GM04504 (cell line): ENCODE measurements around the gene ATIC.
"Not testable (repeated sequence)": the region's sequence is repeated elsewhere in the genome, so short reads cannot be mapped to it uniquely, and the experiment has no call there.

Experiments used
- DNase-seq: peaks from one replicate; pipeline ENCODE4 v3.0.0-alpha.2; 2012; ENCODE audit warnings: low read depth

Gene ATIC

DNA sequence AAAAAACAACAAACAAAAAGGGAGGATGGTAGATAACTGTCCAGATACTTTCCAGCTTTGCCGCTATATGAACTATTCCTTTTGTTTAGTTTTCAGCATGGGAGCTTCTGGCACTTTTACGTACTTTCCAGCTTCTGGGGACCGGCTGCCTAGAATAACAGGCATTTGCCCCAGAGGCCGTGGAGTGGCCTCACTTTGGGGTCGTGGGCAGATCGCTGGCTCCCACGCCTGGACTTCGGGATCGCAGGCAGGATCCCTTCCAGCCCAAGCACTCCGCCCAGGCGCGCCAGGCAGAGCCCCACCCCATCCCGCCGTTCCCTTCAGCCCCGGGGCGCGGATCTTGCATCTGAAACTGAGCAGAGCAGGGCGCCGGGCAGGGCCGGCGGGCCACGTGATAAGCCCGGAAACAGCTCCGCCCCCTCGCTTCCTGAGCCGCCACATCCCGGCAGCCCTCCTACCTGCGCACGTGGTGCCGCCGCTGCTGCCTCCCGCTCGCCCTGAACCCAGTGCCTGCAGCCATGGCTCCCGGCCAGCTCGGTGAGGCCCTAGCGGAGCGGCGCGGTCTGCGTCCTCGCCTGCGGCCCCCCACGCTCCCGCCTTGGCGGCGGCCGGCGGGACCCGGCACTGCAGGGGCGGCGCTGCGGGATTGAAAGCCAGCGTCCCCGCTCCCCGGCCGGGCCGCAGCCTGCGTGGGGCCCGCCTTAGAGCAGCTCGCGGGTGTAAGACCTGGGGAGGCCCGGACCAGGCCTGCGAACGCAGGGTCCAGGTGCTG is at the start of gene ATIC:
Gene ATIC, plus strand, starts transcription at position 435 of the 772 bp plus-strand sequence. Its CDS starts 84 bp downstream, at position 519.
- peak; percentile 87 for DNase-seq

GRCh38 chr2:215262303-215262702 is 49.6 kb upstream of the ATIC start:
- DNase-seq: no peak

DNA sequence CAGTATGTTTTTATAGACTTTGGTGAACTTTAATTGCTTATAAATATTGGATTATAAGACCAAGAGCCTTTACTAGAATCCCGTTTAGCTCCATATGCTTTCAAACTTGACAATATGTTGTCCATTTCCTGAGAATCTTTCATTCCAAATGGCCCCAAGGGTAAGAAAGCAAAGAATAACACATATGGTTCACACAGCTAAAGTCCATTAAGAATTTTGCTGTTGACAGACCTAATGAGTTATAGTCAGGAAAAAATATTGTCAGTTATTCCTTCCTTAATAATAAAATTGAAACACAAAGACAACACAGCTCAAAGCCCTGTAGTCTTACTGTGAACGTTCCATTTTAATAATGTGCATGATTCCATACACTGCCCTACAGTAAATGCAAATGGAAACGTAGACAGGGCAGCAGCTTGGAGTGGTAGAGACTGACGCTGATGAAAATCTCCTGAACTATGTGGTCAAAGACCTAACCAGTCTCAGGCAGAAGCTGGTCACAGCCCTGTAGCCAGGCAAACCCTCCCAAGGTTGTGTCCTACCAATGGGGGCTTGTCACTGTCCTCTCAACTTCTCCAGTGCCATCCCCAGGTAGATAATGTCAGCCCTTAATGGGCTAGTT is 49.0 kb upstream of the ATIC start:
- DNase-seq: no peak

DNA sequence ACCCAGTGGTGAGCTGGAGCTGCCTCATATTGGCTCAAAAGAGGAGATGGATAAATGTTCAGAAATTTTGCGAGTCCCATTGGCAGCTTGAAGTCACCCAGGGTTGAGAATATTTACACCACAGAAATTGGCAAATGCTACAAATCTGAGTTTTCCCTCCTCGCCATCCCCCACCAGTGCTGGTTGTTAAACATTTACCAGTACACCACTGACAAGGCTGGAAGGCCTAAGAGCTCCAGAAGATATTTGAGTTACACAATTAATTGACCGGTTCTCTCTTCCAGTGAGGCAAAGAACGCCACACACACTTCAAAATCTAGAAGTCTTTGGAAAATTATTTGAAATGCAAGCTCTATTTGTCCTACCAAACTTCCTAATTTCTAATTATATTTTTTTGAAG is 47.5 kb upstream of the ATIC start:
- no peak for DNase-seq

DNA sequence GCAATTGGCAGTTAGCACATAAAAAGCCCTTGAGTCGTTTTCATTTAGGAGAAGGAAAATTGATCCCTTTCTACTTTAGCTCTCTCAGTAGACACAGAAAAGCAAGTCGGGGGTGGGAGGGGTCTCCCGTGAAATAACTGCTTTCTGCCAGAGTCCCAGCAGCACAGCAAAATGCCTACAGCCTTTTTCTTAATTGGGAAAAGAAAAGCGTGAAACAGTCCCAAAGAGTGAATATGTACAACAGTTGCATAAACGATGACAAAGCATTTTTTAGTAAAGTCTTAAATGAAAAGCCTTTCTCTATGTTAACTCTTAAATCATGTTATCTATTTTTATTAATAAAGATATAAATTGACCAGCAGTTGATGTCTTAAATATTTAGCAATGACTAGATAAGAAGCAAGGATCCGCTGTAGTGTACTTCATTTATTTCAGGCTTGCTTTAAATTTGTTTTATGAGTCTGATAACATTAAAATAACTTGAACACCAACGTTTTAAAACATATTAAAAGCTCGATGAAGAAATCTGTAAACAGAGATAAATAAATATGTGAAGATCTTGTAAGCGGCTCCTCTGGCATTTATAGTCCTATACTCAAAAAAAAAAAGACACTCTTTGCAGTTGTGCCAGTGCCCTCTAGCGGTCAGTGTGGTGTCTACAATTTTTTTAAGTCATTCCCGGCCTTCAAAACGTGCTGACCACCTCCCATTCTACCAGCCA is 42.3 kb upstream of the ATIC start:
- DNase-seq: peak; percentile 56

GRCh38 chr2:215270118-215270451 is 41.8 kb upstream of the ATIC start:
- DNase-seq: no peak

DNA sequence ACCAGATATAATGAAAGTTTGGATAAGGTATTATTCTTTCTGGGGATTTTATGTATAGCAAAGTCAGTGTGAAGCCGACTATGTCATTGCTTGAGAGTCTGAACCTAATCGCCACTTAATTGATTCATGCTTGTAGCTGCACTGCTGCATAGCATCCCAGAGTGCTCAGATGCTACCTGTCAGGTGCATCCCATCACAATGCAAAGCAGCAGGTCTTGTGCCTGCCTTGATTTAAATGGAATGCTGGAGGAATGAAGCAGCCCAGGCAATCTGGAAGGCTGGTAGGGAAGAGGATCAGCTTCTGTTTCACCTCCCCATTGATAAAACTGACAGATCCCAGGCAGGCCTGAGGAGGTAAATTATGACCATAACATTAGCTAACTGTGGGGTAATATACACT is 40.4 kb upstream of the ATIC start:
- no peak for DNase-seq

GRCh38 chr2:215272918-215273317 is 38.9 kb upstream of the ATIC start:
- DNase-seq: no peak

GRCh38 chr2:215274829-215275228 is 37.0 kb upstream of the ATIC start:
- DNase-seq: no peak

DNA sequence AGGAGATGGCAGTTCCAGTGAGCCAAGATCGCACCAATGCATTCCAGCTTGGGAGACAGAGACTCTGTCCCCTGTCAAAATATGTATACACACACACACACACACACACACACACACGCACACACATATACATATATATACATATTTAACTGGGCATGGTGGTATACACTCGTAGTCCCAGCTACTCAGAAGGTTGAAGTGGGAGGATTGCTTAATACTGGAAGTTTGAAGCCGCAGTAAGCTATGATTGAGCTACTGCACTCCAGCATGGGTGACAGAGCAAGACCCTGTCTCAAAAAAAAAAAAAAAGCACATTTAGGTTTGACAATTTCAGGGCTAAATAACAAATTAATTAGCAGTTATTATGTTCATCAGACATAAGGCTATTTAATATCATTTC is 36.0 kb upstream of the ATIC start:
- no peak for DNase-seq

DNA sequence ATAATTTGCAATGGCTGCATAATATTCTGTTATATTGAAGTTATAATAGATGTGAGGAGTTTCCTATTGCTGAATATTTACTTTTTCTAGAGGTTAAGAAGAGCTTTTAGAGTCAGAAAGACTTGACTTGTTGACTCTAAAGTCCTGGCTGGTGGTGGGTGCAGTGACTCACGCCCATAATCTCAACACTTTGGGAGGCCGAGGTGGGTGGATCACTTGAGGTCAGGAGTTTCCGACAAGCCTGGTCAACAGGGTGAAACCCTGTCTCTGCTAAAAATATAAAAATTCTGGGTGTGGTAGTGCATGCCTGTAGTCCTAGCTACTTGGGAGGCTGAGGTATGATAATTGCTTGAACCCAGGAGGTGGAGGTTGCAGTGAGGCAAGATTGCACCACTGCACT is 33.9 kb upstream of the ATIC start:
- no peak for DNase-seq

- DNase-seq: no peak
These were observed 31.5 kb upstream of the ATIC start for GRCh38 chr2:215280326-215280725.

DNA sequence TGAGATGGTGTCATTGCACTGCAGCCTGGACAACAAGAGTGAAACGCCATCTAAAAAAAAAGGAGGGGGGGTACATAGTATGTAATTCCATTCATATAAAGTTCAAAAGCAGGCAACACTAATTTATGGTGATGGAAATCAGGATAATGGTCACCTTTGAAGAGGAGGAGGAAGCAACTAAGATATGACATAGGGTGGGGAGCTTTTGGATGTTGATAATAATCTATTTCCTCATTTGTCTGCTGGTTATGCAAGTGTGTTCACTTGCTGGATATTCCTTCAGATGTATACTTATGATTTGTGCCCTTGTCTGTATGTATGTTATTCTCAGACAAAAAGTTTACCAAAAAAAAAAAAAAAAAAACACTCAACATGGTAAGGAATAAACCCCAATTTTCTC is 28.6 kb upstream of the ATIC start:
- DNase-seq: no peak

DNA sequence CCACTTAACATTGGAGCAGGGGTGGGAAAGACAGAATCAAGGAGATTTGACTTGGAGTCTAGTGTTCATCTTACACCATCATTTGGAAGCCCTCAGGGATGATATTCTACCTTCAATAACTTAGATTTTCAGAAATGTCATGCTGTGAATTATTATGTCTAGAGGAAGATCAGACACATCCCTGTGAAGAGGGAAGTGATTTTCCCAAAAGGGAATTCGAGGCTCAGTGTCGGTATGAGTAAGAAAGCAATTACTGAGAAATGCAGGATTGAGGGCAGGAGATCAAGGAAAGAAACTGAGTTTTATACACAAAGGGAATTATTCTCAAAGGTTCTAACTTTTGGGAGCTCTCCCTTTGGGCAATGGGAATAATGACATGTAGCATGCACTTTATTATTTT is 25.6 kb upstream of the ATIC start:
- DNase-seq: no peak

DNA sequence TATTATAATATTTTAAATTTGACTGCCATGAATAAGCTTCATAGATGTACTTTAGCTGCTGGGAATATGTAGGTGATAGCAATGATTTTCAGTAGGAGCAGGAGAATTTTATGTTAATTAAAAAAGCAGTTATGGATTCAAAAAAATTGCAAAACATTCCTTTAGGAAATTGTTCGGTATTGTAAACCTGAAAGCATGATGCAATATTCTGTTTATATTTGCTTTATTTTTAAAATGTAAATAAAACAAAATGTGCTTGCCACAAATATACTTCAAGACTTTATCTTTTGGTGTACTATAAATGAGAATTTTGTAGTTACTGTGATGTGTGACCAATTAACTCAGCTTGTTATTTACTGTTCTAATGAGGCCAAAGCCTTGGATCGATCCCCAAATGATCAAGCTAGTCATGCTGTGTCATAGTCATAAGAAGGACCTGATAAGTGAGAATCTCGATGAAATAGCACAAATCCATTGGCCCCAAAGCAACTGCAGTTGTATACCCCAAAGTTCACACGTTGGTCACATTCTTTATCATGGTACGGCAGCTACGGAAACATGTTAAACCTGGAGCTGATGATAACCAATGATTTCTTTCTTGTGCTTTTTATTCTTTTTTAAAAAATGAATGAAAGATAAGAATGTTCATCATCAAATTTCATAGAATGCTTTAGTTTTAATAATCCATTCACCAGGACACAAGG is 23.6 kb upstream of the ATIC start:
- DNase-seq: no peak

DNA sequence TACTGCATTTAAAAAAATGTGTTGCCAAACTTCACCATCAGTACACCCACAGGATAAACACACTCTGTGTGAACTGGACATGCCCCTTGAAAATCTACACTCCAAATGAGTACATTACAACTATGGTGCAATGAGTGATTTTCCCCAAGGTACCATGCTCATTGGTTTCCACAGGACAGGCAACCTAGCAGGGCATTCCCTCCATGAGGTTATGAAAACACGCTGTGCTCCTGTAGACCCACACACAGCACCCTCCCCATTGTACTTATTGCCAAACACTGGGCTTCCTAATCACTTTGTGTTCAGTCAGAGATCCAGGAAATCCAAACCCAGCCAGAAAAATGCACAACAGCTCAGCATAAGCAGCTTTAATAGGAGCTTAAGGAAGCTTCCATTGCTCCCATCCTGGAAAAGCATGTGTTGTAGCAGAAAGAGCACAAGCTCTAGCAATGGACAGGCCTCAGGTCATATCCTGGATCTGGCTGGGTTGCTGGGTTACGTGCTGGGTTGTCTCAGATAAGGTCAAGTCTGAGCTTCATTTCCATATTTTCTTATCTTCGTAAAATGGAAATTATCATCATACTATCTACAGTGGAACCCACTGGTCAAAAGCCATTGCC is 20.8 kb upstream of the ATIC start:
- no peak for DNase-seq

GRCh38 chr2:215293879-215294278 is 18.0 kb upstream of the ATIC start:
- DNase-seq: no peak

DNA sequence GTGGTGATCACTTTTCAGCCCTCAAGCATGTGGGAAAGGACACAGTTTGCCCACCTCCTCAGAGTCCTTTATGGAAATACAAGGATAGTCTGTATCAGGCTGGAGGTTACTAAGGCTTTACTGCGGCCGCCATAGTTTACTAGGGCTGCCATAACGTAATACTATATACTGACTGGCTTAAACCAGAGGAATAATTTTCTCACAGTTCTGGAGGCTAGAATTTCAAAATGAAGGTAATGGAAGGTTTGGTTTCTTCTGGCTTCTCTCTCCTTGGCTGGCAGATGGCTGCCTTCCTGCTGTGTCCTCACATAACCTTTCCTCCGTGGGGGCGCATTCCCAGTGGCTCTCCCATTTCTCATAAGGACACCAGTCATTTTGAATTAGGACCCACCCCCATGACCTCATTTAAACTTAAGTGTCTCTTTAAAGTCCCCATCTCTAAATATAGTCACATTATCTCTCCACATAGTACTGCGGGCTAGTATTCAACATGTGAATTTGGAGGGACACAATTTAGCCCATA is 12.5 kb upstream of the ATIC start:
- DNase-seq: no peak

- DNase-seq: no peak
These were observed 9.9 kb upstream of the ATIC start for GRCh38 chr2:215301994-215302393.

DNA sequence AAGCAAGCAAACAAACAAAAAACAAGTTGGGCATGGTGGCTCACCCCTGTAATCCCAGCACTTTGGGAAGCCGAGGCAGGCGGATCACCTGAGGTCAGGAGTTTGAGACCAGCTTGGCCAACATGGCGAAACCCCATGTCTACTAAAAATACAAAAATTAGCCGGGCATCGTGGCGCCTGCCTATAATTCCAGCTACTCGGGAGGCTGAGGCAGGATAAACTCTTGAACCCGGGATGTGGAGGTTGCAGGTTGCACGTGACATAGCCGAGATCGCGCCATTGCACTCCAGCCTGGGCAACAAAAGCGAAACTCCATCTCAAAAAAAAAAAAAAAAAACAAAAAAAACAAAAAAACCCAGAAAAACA is 617 bp upstream of the ATIC start:
- not testable (repeated sequence) for DNase-seq

- DNase-seq: no peak
These were observed 1.4 kb downstream of the ATIC start for GRCh38 chr2:215313255-215313613.

- DNase-seq: no peak
These were observed 3.0 kb downstream of the ATIC start for GRCh38 chr2:215314896-215315295.
